Posterior cingulate gyrus (tissue), 11 donors: ENCODE data around the gene GPR27.
A peak's percentile ranks its signal among the peaks of the same experiment; 100 is the strongest.

Experiments used
- DNase-seq, 10 donors: peaks; one replicate each; pipeline versions ENCODE4 v3.0.0 to v3.0.0-alpha.2; 2020 to 2021; ENCODE audit warnings: mixed read lengths in 3 of 10
- intact Hi-C: fragments of 100-400 bp; cut with DNase I; formaldehyde crosslinking; loops from one replicate; pipeline ENCODE4 v1.15.1; 2023

Gene GPR27

DNA sequence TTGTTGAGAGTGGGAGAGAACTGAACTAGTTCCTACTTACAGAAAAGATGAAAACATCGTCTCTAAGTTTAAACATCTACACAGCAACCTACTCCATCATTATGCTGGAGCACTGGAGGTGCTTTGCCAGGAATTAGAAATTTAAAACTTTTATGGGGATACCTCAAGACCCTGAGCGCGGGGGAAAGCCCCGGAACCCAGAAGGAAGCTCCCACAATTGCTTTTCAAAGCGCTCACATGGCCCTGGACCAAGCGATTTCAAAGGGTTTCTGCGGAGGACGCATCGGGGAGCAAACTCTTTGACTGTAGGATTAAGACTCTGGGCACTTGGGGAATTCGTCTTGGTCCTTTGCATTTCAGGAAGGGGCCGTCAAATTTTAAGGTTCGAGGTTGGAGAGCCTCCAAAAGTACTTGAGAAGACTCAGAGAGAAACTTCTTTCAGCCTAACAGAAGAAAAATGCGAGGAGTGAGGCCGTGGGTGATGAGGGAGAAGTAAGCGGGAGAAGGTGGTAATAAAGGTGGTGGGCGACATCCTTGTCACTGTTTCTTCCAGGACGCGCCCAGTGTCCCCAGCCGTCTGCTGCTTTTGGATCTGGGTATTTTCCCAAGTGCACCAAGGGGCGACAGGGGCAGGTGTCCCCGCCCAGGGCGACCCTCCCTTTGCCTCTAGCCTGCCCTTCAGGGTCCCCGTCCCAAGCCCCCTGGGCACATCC, 30.7 kb downstream of the GPR27 start:
- DNase-seq: no peak
- intact Hi-C loops: no loop called here

DNA sequence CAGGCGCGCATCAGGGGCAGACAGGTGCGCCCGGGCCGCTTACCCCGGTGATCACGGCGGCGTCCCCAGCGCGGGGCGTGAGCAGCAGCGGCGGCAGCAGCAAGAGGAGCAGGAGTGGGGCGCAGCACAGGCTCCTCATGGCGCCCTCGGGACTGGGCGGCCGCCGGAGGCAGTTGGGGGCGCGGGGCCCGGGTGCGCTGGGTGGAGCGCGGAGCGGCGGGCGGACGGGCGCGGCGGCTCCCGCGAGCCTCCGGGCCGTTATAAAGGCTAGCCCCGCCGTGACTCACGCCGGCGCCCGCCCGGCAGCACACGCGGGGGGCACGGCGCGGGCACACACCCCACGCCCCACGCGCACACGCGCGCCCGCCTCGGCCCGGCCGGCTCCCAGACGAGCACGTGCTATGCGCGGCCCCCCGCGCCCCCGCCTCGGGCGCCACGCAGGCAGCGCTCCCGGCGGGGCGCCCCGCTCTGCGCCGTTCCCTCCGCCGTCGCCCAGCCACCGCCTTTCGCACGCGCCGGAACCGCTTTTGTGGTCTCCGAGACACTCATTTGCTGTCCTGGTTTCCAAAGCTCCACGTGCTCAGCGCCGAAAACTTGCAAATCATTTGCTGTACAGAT, 31.4 kb downstream of the GPR27 start, which contains the start of gene PROK2:
Gene PROK2, minus strand, starts transcription at position 235 of the 618 bp plus-strand sequence. Its CDS starts 96 bp downstream, at position 139.
- peak in 2 of 10 donors; percentile 10 to 82 for DNase-seq
- intact Hi-C loops: no loop called here

DNA sequence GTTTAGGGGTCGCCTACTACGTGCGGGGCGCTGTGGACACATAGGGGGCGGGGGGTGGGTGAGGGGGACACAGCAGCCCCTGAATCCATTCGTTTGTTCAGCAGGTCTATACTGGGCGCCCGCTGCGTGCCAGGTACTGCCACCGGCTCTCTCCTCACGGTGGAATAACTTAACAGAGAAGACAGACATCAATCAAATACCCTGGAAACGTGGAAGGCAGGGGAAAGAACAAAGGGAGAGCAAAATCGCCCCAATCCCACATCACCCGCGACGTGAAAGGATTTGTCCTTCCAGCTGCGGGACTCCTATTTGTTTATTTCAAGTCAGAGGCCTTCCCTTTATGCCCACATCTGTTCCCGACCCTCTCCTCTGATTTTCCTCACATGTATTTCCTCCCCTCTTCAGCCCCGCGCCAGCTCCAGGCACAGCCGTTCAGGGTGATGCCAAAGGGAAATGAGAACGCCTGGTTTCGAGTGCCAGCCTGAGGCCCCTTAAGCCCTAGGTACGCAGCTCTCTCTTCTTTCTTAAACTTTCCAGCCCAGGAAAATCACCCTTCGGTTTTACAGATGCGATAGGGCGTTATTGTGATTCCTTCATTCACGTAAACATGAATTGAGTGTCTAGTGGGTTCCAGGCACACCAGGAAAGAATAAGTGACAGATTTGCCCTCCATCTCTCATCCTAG, 32.0 kb downstream of the GPR27 start:
- intact Hi-C loops: no loop called here
- DNase-seq: peak in 1 of 10 donors; percentile 31

DNA sequence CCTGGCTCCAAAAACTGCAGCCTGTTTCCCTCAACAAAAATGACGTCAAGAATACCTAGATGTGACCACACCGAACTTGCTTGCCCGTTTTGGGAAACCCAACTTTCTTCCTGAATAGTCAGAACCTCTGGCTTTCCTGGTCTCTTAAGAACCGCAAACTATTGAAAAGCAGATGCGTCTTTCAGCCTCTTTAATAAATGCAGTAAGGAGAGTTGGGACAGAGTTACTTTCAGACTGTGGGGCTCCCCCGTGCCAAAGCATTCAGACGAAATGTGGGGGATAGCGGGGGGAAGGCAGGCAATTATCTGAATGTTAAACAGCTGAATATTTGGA, 32.5 kb downstream of the GPR27 start:
- intact Hi-C loops: no loop called here
- no peak for DNase-seq

DNA sequence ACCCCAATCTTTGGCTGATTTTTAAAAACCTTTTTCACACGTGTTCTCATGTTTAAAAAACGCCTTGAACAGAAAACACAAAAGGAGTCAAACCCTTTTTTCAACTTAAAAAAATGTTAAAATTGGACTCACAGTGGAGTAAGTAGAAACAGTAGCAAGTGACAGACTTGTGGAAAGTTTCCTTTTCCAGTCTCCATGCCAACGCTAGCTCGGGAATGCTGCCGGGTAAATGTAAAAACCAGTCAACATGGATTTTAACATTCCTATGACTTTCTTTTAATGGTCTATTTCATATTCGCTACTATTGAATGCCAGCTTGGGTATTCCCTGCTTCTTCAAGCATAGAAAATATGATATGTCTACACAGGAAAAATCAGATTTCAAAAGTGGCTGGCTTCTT, 32.9 kb downstream of the GPR27 start:
- no peak for DNase-seq
- intact Hi-C loops: no loop called here

DNA sequence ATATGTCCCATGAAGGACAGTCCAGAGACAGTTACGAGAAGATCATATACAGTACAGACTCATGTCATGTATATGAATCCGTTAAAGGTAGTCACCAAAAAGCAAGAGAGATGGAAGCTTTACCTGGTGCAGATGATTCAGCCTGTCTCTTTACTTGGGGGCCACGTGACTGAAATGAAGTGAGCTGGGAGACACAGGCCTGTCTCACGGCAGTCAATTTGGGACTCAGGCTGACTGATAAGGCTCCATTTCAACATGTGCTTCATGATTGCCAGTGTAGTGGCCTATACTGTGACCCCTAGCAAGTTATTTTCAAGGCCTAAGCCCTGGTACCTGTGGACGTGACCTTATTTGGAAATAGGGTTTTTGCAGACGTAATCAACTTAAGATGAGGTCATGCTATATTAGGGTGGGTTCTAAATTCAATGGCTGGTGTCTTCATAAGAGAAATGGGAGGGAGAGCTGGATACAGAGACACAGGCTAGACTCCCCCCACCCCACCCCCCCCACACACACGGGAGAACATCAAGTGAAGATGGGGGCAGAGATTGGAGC, 34.3 kb downstream of the GPR27 start:
- DNase-seq: no peak
- intact Hi-C loops: no loop called here

DNA sequence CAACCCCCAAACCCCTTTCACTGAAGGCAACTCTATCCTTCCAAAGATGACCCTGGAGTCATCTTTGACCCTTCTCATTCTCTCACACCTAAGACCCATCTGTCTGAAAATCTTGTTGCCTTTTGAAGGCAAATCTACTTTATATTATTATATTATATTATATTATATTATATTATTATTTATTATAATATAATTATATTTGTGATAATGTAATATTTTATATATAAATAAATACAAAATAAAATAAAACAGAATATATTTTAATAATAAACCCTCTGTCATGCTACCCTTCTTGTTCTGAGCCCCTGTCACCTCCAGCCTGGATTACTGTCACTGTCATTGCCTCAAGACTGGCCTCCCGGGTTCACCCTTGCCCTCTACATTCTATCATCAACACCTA, 36.3 kb downstream of the GPR27 start:
- intact Hi-C loops: no loop called here
- no peak for DNase-seq

DNA sequence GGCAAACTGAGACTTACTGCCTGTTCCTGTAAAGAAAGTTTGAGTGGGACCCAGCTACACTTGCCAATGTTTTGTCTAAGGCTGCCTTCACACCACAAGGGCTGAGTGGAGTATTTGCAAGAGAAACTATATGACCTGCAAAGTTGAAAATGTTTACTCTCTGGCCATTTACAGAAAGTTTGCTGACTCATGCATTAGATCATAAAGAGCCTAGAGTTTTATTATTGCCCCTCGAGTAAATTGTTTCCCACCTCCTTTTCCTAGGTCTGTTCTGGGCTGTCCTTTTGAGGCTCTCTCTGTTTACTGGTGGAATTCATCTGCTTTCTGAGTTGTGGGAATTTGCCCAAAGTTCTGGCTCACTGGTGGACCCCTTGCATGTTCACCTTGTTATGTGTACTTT, 38.0 kb downstream of the GPR27 start:
- intact Hi-C loops: no loop called here
- no peak for DNase-seq

DNA sequence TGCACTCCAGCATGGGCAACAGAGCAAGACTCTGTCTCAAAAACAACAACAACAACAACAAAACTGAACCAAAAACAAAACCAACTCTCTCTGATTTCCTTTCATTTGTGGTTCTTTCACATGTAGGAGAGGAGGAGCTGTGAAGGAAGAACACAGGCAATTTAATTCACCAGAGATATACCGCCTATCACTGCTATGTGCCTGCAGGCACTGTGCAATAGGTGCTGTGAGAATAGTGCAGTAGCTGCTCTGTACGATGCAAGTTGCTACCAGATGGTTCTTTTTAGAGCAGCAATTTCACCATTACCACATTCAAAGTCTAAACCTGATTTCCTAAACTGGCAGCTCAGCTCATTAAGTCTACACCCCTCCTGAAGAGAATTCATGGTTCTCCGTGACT, 42.6 kb downstream of the GPR27 start:
- no peak for DNase-seq
- intact Hi-C loops: no loop called here

DNA sequence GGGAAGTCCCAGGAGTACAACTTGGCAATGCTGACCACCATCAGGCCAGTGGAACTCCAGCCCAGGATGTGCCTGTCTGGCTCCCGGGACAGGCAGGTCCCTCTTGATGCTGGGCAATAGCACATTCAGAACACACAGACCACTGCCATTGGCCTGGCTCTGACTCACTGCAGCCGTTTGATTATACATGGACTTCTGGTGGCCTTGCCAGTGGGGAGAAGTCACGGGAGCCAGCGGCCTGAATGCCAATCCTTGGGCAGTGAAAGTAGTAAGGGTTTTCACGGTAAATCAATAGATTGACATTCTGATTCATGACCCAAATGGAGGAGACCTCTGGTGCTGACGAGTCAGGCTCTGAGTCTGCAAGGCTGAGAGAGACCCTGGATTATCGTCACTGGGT, 43.8 kb downstream of the GPR27 start:
- intact Hi-C loops: no loop called here
- DNase-seq: peak in 1 of 10 donors; percentile 48

DNA sequence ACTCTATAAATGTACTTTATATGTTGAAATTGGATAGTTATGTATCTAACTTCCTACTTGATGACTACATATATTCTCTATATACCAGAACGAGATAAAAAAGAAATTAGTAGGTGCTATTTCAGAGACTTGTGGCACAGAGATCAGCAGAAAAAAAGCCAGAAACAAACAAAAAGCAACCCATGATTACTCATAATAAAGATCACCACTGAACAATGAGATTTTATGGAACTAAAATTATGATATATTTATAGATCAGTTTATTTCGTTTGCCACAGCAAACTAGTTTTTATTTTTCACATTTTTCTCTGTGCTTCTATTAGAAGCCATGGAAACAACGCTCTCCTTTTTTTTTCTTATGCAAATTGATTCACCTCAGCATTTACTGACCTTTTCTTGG, 46.4 kb downstream of the GPR27 start:
- intact Hi-C loops: no loop called here
- DNase-seq: no peak

DNA sequence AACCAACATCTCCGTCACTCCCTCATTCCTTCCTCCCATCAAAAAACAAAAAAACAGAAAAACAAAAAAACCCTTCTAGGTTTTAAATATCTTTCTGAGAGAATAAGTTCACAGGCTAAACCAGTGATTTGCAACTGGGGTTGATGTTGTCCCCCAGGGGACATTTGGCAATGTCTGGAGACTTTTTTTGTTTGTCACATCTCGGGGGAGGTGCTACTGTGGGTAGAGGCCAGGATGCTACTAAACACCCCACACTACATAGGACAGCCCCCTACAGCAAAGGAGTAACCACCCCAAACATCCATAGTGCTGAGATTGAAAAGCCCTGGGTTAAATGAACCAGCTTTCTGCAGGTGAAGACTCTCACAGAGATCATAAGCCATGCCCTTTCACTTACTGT, 48.3 kb downstream of the GPR27 start:
- intact Hi-C loops: no loop called here
- no peak for DNase-seq

DNA sequence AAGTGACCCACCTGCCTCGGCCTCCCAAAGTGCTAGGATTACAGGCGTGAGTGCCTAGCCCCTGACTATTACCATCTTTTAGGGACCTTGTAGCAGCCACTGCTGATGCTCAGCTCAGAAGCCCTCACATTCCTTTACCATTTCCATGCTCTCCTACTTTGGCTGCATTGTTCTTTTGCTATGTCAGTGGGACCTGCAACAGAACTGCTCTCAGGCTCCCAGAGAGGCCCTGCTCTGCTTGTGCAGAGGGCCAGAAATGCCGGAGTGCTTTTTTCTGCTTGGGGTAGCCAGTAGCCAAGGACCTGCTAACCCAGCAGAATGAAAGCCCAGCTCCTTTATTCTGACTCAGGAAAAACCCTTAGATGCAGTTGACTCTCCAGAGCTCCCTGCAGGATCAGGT, 49.6 kb downstream of the GPR27 start:
- no peak for DNase-seq
- intact Hi-C loops: no loop called here

DNA sequence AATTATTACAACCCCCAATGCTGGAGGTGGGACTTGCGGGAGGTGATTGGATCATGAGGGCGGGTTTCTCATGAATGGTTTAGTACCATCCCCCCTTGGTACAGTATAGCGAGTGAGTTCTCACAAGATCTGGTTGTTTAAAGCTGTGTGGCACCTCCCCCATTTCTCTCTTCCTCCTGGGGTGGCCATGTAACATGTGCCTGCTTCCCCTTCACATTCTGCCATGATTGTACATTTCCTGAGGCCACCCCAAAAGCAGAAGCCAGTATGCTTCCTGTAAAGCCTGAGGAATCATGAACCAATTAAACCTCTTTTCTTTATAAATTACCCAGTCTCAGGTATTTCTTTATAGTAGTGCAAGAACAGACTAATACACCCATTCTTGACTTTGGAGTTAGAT, 51.5 kb downstream of the GPR27 start:
- intact Hi-C loops: no loop called here
- DNase-seq: no peak

DNA sequence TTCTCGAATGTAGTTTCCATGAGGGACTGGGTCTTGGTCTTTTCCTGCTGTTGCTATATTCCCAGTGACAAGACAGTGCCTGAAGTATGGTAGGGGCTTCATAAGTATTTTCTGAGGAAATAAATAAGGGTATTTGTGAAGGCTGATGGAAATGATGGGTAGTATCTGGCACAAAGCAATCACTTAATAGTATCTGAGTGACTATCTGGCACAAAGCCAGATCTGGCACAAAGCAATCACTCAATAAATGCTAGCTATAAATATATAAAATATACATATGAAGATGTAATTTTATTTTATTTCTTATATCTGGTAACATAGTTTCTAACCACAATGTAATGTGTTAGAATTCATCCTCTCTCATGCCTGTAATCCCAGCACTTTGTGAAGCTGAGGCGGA, 52.0 kb downstream of the GPR27 start:
- DNase-seq: no peak
- intact Hi-C loops: no loop called here
